ENCODE results near the gene IFT80. TPM values are rescaled to one million over a fixed set of nuclear protein-coding genes. Genes with fewer than 3 reads are reported as not detected.
A peak's percentile ranks its signal among the peaks of the same experiment; 100 is the strongest.

The IFT80 gene
- total RNA-seq, 4 donors from 2014 or later, result 19.5 to 57.5 (median 31.6) TPM

- H3K4me3 ChIP-seq, result no peak overlapping the region
- 75 to 79% methylated on average over 3 of the region's 3 CpGs for WGBS, 2 donors
- no peaks in the 10 kb centered on the region for H3K9me3 ChIP-seq
- no peaks in the 10 kb centered on the region for H3K36me3 ChIP-seq
- TF ChIP-seq POLR2A (IDR thresholded peaks at IDR 0.05), result no peak
- TF ChIP-seq EP300 (IDR thresholded peaks at IDR 0.05), result no peak
- TF ChIP-seq CTCF (IDR thresholded peaks at IDR 0.05), result no peak
- H3K4me1 ChIP-seq, result peaks cover 0 to 24% (median 8%) of the 10 kb centered on the region in 4 donors
- no peak for DNase-seq (ENCODE audit: low spot score in 2 of 2)
- no peak overlapping the region for H3K27ac ChIP-seq
- H3K27me3 ChIP-seq, result peaks cover 0 to 43% of the 10 kb centered on the region in 2 donors
These were observed 171.6 kb downstream of the IFT80 start for GRCh38 chr3:160227419-160227818.

- H3K36me3 ChIP-seq, result no peaks in the 10 kb centered on the region
- DNase-seq (ENCODE audit: low spot score in 2 of 2), result no peak
- H3K4me1 ChIP-seq, result peaks cover 0 to 24% (median 8%) of the 10 kb centered on the region in 4 donors
- peak overlapping the region in 3 of 4 donors; percentile 26 to 60 (median 35) for H3K4me3 ChIP-seq
- peak in 1 of 5 experiments; percentile 2 for TF ChIP-seq CTCF (IDR thresholded peaks at IDR 0.05)
- no peak for TF ChIP-seq EP300 (IDR thresholded peaks at IDR 0.05)
- no peak for TF ChIP-seq POLR2A (IDR thresholded peaks at IDR 0.05)
- H3K27ac ChIP-seq, result no peak overlapping the region
- no peaks in the 10 kb centered on the region for H3K9me3 ChIP-seq
- 3 to 4% methylated on average over 53 to 71 of the region's 87 CpGs for WGBS, 2 donors
- peaks cover 0 to 40% of the 10 kb centered on the region in 2 donors for H3K27me3 ChIP-seq
These were observed 172.8 kb downstream of the IFT80 start for GRCh38 chr3:160226026-160226907.

- WGBS, 2 donors, result 1 to 2% methylated on average over 26 to 50 of the region's 104 CpGs
- TF ChIP-seq CTCF (IDR thresholded peaks at IDR 0.05), result peak in 2 of 5 experiments; percentile 16 to 24
- no peak for TF ChIP-seq POLR2A (IDR thresholded peaks at IDR 0.05)
- no peaks in the 10 kb centered on the region for H3K36me3 ChIP-seq
- H3K9me3 ChIP-seq, result no peaks in the 10 kb centered on the region
- H3K4me3 ChIP-seq, result peak within 1 kb of the TSS; percentile 33 to 60 (median 44)
- no peak for DNase-seq (ENCODE audit: low spot score in 2 of 2)
- H3K27me3 ChIP-seq, result peaks cover 0 to 37% of the 10 kb centered on the region in 2 donors
- peaks cover 0 to 24% (median 8%) of the 10 kb centered on the region in 4 donors for H3K4me1 ChIP-seq
- H3K27ac ChIP-seq, result peak within 1 kb of the TSS in 1 of 4 donors; percentile 5
These were observed 173.6 kb downstream of the IFT80 start, which contains the start of gene C3orf80 for GRCh38 chr3:160225176-160226025. TSS of gene C3orf80 (plus strand) at chr3:160225422. CDS start at chr3:160225636, 214 bp downstream.

GRCh38 chr3:160224811-160225175, 174.2 kb downstream of the IFT80 start:
- H3K27me3 ChIP-seq, result peaks cover 0 to 32% of the 10 kb centered on the region in 2 donors

More at GRCh38 chr3:160224811-160225175, 174.2 kb downstream of the IFT80 start:
- TF ChIP-seq CTCF (IDR thresholded peaks at IDR 0.05) (no peak), EP300 (IDR thresholded peaks at IDR 0.05) (no peak), POLR2A (IDR thresholded peaks at IDR 0.05) (no peak)
- Histone ChIP-seq H3K27ac (no peak overlapping the region), H3K4me1 (peaks cover 0 to 24% (median 8%) of the 10 kb centered on the region in 4 donors), H3K36me3 (no peaks in the 10 kb centered on the region), H3K4me3 (peak overlapping the region; percentile 33 to 60 (median 44)), H3K9me3 (no peaks in the 10 kb centered on the region)
- no peak for DNase-seq (ENCODE audit: low spot score in 2 of 2)
- 14 to 15% methylated on average over 16 of the region's 16 CpGs for WGBS, 2 donors
